HL-60 (cell line): Measurements from ENCODE around the gene PCDH15.

Experiments used
- CTCF ChIP-seq: IDR thresholded peaks from one replicate; pipeline ENCODE4 v1.5.1; 2011; ENCODE audit warnings: low read length, control low read depth, inconsistent platforms; ENCODE audit not compliant: insufficient read depth
- POLR2AphosphoS5 ChIP-seq: IDR thresholded peaks from 2 replicates; pipeline ENCODE4 v1.6.1; 2012; ENCODE audit warnings: low read depth

- no peak for TF ChIP-seq CTCF
- TF ChIP-seq POLR2AphosphoS5, result no peak
Measured at GRCh38 chr10:54708591-54708990, 92.4 kb downstream of the PCDH15 start.
